Karpas-422 (cell line): Measurements from ENCODE around the gene WASHC4. TPM values are rescaled to one million over a fixed set of nuclear protein-coding genes. Genes with fewer than 3 reads are reported as not detected.

ENCODE experiments used
- DNase-seq: peaks from one replicate; pipeline ENCODE4 v3.0.0-alpha.2; 2015
- H2AFZ ChIP-seq: fragments of 200-600 bp; sonication (generic); 2 replicates; pipeline ENCODE4 v1.6.1; 2014; ENCODE audit warnings: antibody characterized with exemption, low read length, mixed read lengths
- H3K27ac ChIP-seq: fragments of 200-600 bp; sonication (generic); 2 replicates; pipeline ENCODE4 v1.5.1; 2014; ENCODE audit warnings: mild to moderate bottlenecking, low read length, moderate library complexity
- H3K27me3 ChIP-seq: fragments of 200-600 bp; sonication (generic); 2 replicates; pipeline ENCODE4 v1.6.1; 2014; ENCODE audit warnings: low read length, mixed read lengths
- H3K36me3 ChIP-seq: fragments of 200-600 bp; sonication (generic); 2 replicates; pipeline ENCODE4 v1.6.1; 2014; ENCODE audit warnings: low read length, mixed read lengths; ENCODE audit not compliant: insufficient read depth
- H3K4me1 ChIP-seq: fragments of 200-600 bp; sonication (generic); 2 replicates; pipeline ENCODE4 v1.6.1; 2014; ENCODE audit warnings: mild to moderate bottlenecking, low read length, mixed read lengths
- H3K4me2 ChIP-seq: fragments of 200-600 bp; sonication (generic); 2 replicates; pipeline ENCODE4 v1.6.1; 2014; ENCODE audit warnings: low read length, low read depth, mild to moderate bottlenecking; ENCODE audit not compliant: poor library complexity, severe bottlenecking
- H3K4me3 ChIP-seq: fragments of 200-600 bp; sonication (generic); 2 replicates; pipeline ENCODE4 v1.5.1; 2014; ENCODE audit warnings: mild to moderate bottlenecking, antibody characterized with exemption, low read length, mixed read lengths
- H3K79me2 ChIP-seq: fragments of 200-600 bp; sonication (generic); 2 replicates; pipeline ENCODE4 v1.6.1; 2014; ENCODE audit warnings: mild to moderate bottlenecking, low read length, mixed read lengths
- H3K9ac ChIP-seq: fragments of 200-600 bp; sonication (generic); 2 replicates; pipeline ENCODE4 v1.6.0; 2014; ENCODE audit warnings: low read length
- H3K9me2 ChIP-seq: fragments of 200-600 bp; sonication (generic), shearing (Covaris generic); replicated peaks from 2 replicates; pipeline ENCODE4 v1.6.0; 2014; ENCODE audit warnings: mild to moderate bottlenecking, low read length, moderate library complexity; ENCODE audit not compliant: insufficient read depth
- H3K9me3 ChIP-seq: fragments of 300-700, 200-600 bp; sonication (generic); 2 replicates; pipeline ENCODE4 v1.6.1; 2014; ENCODE audit warnings: low read length, mixed read lengths
- H4K20me1 ChIP-seq: fragments of 200-600 bp; sonication (generic); 2 replicates; pipeline ENCODE4 v1.6.1; 2014; ENCODE audit warnings: mild to moderate bottlenecking, antibody characterized with exemption, low read length, low read depth; ENCODE audit not compliant: insufficient read depth
- total RNA-seq: library from RNA; depleted of rRNA; stranded (reverse); fragments of >200 nt; shearing (Covaris generic); gene quantifications from 2 replicates; pipeline ENCODE4 v1.2.3, GENCODE V29; 2014; ENCODE audit warnings: low replicate concordance

WASHC4 gene
- total RNA-seq, 1 experiment from 2014 or later: 93.0 TPM

- peaks cover 74% of the 10 kb centered on the region for H3K36me3 ChIP-seq
- peaks cover 35% of the 10 kb centered on the region for H3K4me1 ChIP-seq
- H3K27ac ChIP-seq: no peak overlapping the region
- DNase-seq: no peak
- H3K9ac ChIP-seq: no peak overlapping the region
- no peak overlapping the region for H2AFZ ChIP-seq
- H3K9me3 ChIP-seq: no peaks in the 10 kb centered on the region
- H3K4me2 ChIP-seq: no peak overlapping the region
- H3K27me3 ChIP-seq: no peaks in the 10 kb centered on the region
- H4K20me1 ChIP-seq: no peaks in the 10 kb centered on the region
- peaks cover 79% of the 10 kb centered on the region for H3K79me2 ChIP-seq
- H3K4me3 ChIP-seq: no peak overlapping the region
- no peaks in the 10 kb centered on the region for H3K9me2 ChIP-seq
Measured at GRCh38 chr12:105113094-105113493, 5.6 kb downstream of the WASHC4 start.

- no peaks in the 10 kb centered on the region for H4K20me1 ChIP-seq
- peaks cover 47% of the 10 kb centered on the region for H3K79me2 ChIP-seq
- peaks cover 6% of the 10 kb centered on the region; the same call in 1 of the 2 replicates for H3K4me1 ChIP-seq
- no peaks in the 10 kb centered on the region for H3K9me3 ChIP-seq
- H3K4me2 ChIP-seq: no peak overlapping the region
- H3K27me3 ChIP-seq: no peaks in the 10 kb centered on the region
- H3K9ac ChIP-seq: no peak overlapping the region
- no peak overlapping the region for H3K4me3 ChIP-seq
- H3K27ac ChIP-seq: no peak overlapping the region
- H3K36me3 ChIP-seq: peaks cover 89% of the 10 kb centered on the region
- no peak for DNase-seq
- H3K9me2 ChIP-seq: no peaks in the 10 kb centered on the region
- H2AFZ ChIP-seq: no peak overlapping the region
Measured at GRCh38 chr12:105116969-105117368, 9.4 kb downstream of the WASHC4 start.

- Histone ChIP-seq H3K9me3 (no peaks in the 10 kb centered on the region), H3K9ac (no peak overlapping the region), H3K4me2 (no peak overlapping the region), H3K9me2 (no peaks in the 10 kb centered on the region), H3K27me3 (no peaks in the 10 kb centered on the region), H3K27ac (no peak overlapping the region), H4K20me1 (no peaks in the 10 kb centered on the region), H2AFZ (no peak overlapping the region), H3K4me3 (no peak overlapping the region), H3K79me2 (peaks cover 18% of the 10 kb centered on the region), H3K36me3 (peaks cover 80% of the 10 kb centered on the region), H3K4me1 (no peaks in the 10 kb centered on the region)
- DNase-seq: no peak
Measured at GRCh38 chr12:105120551-105120950, 13.0 kb downstream of the WASHC4 start.

GRCh38 chr12:105138248-105138647 is 30.7 kb downstream of the WASHC4 start:
- no peak overlapping the region for H3K27ac ChIP-seq
- no peak overlapping the region for H3K9ac ChIP-seq
- H3K4me2 ChIP-seq: no peak overlapping the region
- no peaks in the 10 kb centered on the region for H3K27me3 ChIP-seq
- H3K79me2 ChIP-seq: peaks cover 61% of the 10 kb centered on the region
- no peaks in the 10 kb centered on the region for H3K9me2 ChIP-seq
- H3K4me3 ChIP-seq: no peak overlapping the region
- peaks cover 85% of the 10 kb centered on the region for H3K36me3 ChIP-seq
- H3K9me3 ChIP-seq: no peaks in the 10 kb centered on the region
- H4K20me1 ChIP-seq: no peaks in the 10 kb centered on the region
- no peak overlapping the region for H2AFZ ChIP-seq
- no peaks in the 10 kb centered on the region; the same call in 1 of the 2 replicates for H3K4me1 ChIP-seq
- DNase-seq: no peak

DNA sequence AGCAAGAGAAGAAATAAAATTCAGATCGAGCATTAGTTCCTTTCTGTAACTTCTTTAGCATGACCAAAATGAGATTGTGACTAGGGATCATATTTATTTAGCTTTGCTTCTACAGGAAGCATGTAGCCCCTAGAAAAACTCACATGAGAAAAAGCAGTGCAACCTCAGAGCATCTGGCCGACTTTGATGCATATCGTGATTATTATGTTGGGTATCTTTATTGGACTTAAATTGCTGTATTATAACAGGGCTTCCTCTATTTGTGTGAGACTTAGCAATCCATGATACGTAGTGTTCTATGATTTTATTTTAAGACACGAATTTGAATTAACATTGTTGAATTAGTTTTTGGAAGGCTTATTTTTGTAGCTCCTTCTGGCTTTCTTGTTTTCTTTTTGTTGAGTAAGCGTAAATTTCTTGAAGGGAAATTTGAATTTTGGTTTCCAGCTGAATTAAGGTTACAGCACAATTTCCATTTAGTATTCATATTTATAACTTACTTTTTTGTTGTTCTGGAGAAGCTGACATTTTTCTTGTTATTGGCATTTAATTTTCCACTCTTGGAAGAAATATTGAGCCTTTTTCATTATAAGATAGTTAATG is 33.9 kb downstream of the WASHC4 start:
- Histone ChIP-seq H3K9me2 (no peaks in the 10 kb centered on the region), H3K27ac (no peak overlapping the region)

GRCh38 chr12:105142259-105142658 is 34.7 kb downstream of the WASHC4 start:
- Histone ChIP-seq H3K4me1 (no peaks in the 10 kb centered on the region), H3K4me3 (no peak overlapping the region), H3K9me2 (no peaks in the 10 kb centered on the region), H3K27me3 (no peaks in the 10 kb centered on the region), H3K27ac (no peak overlapping the region), H3K36me3 (peaks cover 83% of the 10 kb centered on the region), H3K4me2 (no peak overlapping the region), H4K20me1 (no peaks in the 10 kb centered on the region), H3K9me3 (no peaks in the 10 kb centered on the region), H3K9ac (no peak overlapping the region), H2AFZ (no peak overlapping the region), H3K79me2 (peaks cover 27% of the 10 kb centered on the region)
- DNase-seq: no peak

More for the DNA sequence above, 33.9 kb downstream of the WASHC4 start:
- Histone ChIP-seq H4K20me1 (no peaks in the 10 kb centered on the region), H3K27me3 (no peaks in the 10 kb centered on the region), H3K9ac (no peak overlapping the region), H3K4me1 (no peaks in the 10 kb centered on the region), H3K79me2 (peaks cover 36% of the 10 kb centered on the region), H3K36me3 (peaks cover 83% of the 10 kb centered on the region), H3K4me2 (no peak overlapping the region), H2AFZ (no peak overlapping the region), H3K4me3 (no peak overlapping the region), H3K9me3 (no peaks in the 10 kb centered on the region)
- no peak for DNase-seq

DNA sequence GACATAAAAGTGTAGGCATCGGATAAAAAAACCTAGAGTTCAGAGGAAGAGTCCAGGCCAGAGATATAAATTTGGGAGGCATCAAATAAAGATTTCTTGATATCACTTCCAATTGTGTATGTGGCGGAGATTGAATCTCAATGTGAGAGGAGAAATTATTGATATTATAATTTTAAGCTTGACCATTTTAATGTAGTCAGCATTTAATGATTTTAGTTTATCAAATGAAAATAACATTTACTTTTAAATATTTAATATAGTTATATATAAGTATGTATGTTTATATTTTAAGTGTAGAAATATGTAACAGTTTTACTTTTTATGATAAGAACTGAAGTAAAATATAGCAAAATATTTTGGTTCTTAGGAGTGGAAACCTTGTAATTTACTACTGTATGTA is 48.7 kb downstream of the WASHC4 start:
- H3K27ac ChIP-seq: no peak overlapping the region
- H2AFZ ChIP-seq: no peak overlapping the region
- H3K4me1 ChIP-seq: no peaks in the 10 kb centered on the region
- DNase-seq: no peak
- H3K9me3 ChIP-seq: no peaks in the 10 kb centered on the region
- no peak overlapping the region for H3K9ac ChIP-seq
- no peak overlapping the region for H3K4me2 ChIP-seq
- no peaks in the 10 kb centered on the region for H4K20me1 ChIP-seq
- H3K4me3 ChIP-seq: no peak overlapping the region
- H3K79me2 ChIP-seq: peaks cover 16% of the 10 kb centered on the region
- no peaks in the 10 kb centered on the region for H3K27me3 ChIP-seq
- H3K9me2 ChIP-seq: no peaks in the 10 kb centered on the region
- H3K36me3 ChIP-seq: peaks cover 83% of the 10 kb centered on the region

- H3K27ac ChIP-seq: no peak overlapping the region
- H3K9me2 ChIP-seq: no peaks in the 10 kb centered on the region
- H3K4me2 ChIP-seq: no peak overlapping the region
- no peaks in the 10 kb centered on the region for H3K27me3 ChIP-seq
- peaks cover 85% of the 10 kb centered on the region for H3K36me3 ChIP-seq
- DNase-seq: no peak
- no peak overlapping the region for H3K9ac ChIP-seq
- H3K79me2 ChIP-seq: peaks cover 19% of the 10 kb centered on the region
- no peak overlapping the region for H2AFZ ChIP-seq
- no peaks in the 10 kb centered on the region for H4K20me1 ChIP-seq
- H3K4me1 ChIP-seq: no peaks in the 10 kb centered on the region
- no peaks in the 10 kb centered on the region for H3K9me3 ChIP-seq
- H3K4me3 ChIP-seq: no peak overlapping the region
Measured at GRCh38 chr12:105157606-105158005, 50.1 kb downstream of the WASHC4 start.
